ENCODE data around the gene NRXN3. TPM values are rescaled to one million over a fixed set of nuclear protein-coding genes. Genes with fewer than 3 reads are reported as not detected.

Gene NRXN3
- polyA plus RNA-seq, 1 of the 3 experiments (the other 2 are of a cell fraction): 1.6 TPM

DNA sequence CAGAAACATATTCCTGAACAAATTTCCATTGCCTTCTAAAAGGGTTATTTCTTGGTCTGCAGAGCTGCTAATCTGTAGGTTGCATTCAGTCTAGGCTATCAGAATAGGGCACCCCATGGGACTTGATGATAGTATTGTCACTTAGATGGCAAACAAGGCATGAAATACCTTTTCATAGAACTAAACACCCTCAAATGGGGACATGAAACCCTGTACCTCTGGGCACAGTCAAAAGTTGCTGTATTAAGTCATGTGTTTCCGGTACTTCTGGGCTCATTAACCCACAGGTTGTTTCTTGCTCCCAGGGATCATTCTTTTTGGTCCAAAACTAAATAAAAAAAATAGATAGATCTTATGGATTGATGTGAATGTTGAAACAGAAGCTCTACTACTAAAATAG lies 930.4 kb downstream of the NRXN3 start:
- Histone ChIP-seq H2AFZ (ENCODE audit: low read depth) (no peak overlapping the region), H3K79me2 (ENCODE audit: insufficient read depth) (no peaks in the 10 kb centered on the region), H3K9me3 (no peaks in the 10 kb centered on the region), H3K27ac (ENCODE audit: low read depth in 2 of 2, low read length in 1 of 2) (no peak overlapping the region), H3K4me3 (ENCODE audit: low read depth in 2 of 2, low read length in 1 of 2) (no peak overlapping the region), H4K20me1 (ENCODE audit: insufficient read depth) (no peaks in the 10 kb centered on the region), H3K9ac (no peak overlapping the region), H3K9me2 (no peaks in the 10 kb centered on the region), H3K36me3 (replicated peaks in 1 of 2; ENCODE audit: control insufficient read depth in 1 of 2, insufficient read depth in 2 of 2, low read length in 1 of 2) (no peaks in the 10 kb centered on the region), H3K27me3 (ENCODE audit: insufficient read depth) (no peaks in the 10 kb centered on the region), H3K4me1 (ENCODE audit: control insufficient read depth in 1 of 2, insufficient read depth in 2 of 2, low read depth in 1 of 2, low read length in 1 of 2) (no peaks in the 10 kb centered on the region), H3K4me2 (no peak overlapping the region), H3F3A (replicated peaks; ENCODE audit: insufficient read depth) (no peaks in the 10 kb centered on the region)
- WGBS (ENCODE audit: low lambda C conversion rate): 65% methylated on average over 1 of the region's 1 CpG
- POLR2A ChIA-PET: no interaction called here
- no peak for DNase-seq
- CTCF ChIA-PET: no interaction called here
- TF ChIP-seq FOXJ3 (CRISPR knock-in tag; IDR thresholded peaks at IDR 0.05): no peak

DNA sequence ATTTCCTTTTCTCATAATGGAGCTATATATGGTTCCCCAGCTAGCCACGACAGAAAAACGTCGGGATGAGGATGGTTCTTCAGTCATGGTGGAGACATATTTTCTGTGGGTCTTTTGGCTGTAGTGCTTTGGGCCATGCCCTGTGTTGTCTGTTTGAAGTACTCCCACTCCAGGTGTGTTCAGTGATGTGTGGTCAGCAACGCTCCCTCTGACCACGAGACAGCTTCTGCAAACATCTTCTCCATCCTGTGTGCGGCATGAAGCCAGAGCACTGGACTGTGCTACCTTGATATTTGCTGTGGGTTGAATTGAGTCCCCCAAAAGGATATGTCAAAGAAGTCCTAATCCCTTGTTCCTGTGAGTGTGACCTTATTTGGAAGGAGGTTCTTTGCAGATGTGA lies 931.2 kb downstream of the NRXN3 start:
- no peaks in the 10 kb centered on the region for H3F3A ChIP-seq (replicated peaks; ENCODE audit: insufficient read depth)
- no peak overlapping the region for H3K9ac ChIP-seq
- H3K79me2 ChIP-seq (ENCODE audit: insufficient read depth): no peaks in the 10 kb centered on the region
- H3K9me2 ChIP-seq: no peaks in the 10 kb centered on the region
- H3K4me3 ChIP-seq (ENCODE audit: low read depth in 2 of 2, low read length in 1 of 2): no peak overlapping the region
- WGBS (ENCODE audit: low lambda C conversion rate): 53% methylated on average over 6 of the region's 6 CpGs
- H2AFZ ChIP-seq (ENCODE audit: low read depth): no peak overlapping the region
- TF ChIP-seq RXRA (IDR thresholded peaks at IDR 0.05; ENCODE audit: borderline replicate concordance, low read depth) (no peak), MEF2A (IDR thresholded peaks at IDR 0.05; ENCODE audit: borderline replicate concordance, low read depth) (no peak), RFX5 (IDR thresholded peaks at IDR 0.05; ENCODE audit: low read length) (no peak), GATA2 (CRISPR knock-in tag; IDR thresholded peaks at IDR 0.05) (no peak), FOXM1 (IDR thresholded peaks at IDR 0.05; ENCODE audit: low read depth) (no peak), GABPA (IDR thresholded peaks at IDR 0.05; ENCODE audit: low read depth) (no peak), EP300 (IDR thresholded peaks at IDR 0.05; ENCODE audit: borderline replicate concordance in 1 of 2, low read depth in 1 of 2, low read length in 1 of 2) (no peak), TCF12 (IDR thresholded peaks at IDR 0.05) (no peak), FOXJ3 (CRISPR knock-in tag; IDR thresholded peaks at IDR 0.05) (no peak), POLR2AphosphoS5 (IDR thresholded peaks at IDR 0.05; ENCODE audit: low read depth, low read length) (no peak), RCOR1 (IDR thresholded peaks at IDR 0.05; ENCODE audit: low read length) (no peak), PBX3 (IDR thresholded peaks at IDR 0.05) (no peak), USF2 (IDR thresholded peaks at IDR 0.05; ENCODE audit: borderline replicate concordance, low read depth, low read length) (no peak), NFIC (IDR thresholded peaks at IDR 0.05; ENCODE audit: borderline replicate concordance) (no peak), NRF1 (IDR thresholded peaks at IDR 0.05; ENCODE audit: low read depth, low read length) (no peak), EZH2phosphoT487 (IDR thresholded peaks at IDR 0.05; ENCODE audit: borderline replicate concordance, low read depth) (no peak), SMC3 (IDR thresholded peaks at IDR 0.05; ENCODE audit: low read depth, low read length) (no peak), CTCF (IDR thresholded peaks at IDR 0.05) (no peak)
- TF ChIP-seq, protein P1, sequence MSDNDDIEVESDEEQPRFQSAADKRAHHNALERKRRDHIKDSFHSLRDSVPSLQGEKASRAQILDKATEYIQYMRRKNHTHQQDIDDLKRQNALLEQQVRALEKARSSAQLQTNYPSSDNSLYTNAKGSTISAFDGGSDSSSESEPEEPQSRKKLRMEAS (IDR thresholded peaks at IDR 0.05; ENCODE audit: low read depth): no peak
- no peak overlapping the region for H3K4me2 ChIP-seq
- POLR2A ChIA-PET: no interaction called here
- CTCF ChIA-PET: interaction anchor here (1.1 kb wide), 1 partner anchor 19 kb away, joined by 3 read pairs; no protein-coding TSS in a partner anchor
- no peaks in the 10 kb centered on the region for H4K20me1 ChIP-seq (ENCODE audit: insufficient read depth)
- H3K4me1 ChIP-seq (ENCODE audit: control insufficient read depth in 1 of 2, insufficient read depth in 2 of 2, low read depth in 1 of 2, low read length in 1 of 2): no peaks in the 10 kb centered on the region
- H3K27ac ChIP-seq (ENCODE audit: low read depth in 2 of 2, low read length in 1 of 2): no peak overlapping the region
- H3K27me3 ChIP-seq (ENCODE audit: insufficient read depth): no peaks in the 10 kb centered on the region
- no peaks in the 10 kb centered on the region for H3K9me3 ChIP-seq
- no peak for DNase-seq
- no peaks in the 10 kb centered on the region for H3K36me3 ChIP-seq (replicated peaks in 1 of 2; ENCODE audit: control insufficient read depth in 1 of 2, insufficient read depth in 2 of 2, low read length in 1 of 2)

Measured in SK-N-SH (cell line).